HG03280 (cell line): ENCODE data around the gene RNF5.
"Not testable (repeated sequence)": the region's sequence is repeated elsewhere in the genome, so short reads cannot be mapped to it uniquely, and the experiment has no call there.

Experiments
- ATAC-seq: cut with Tn5 transposase; IDR thresholded peaks from one replicate; pipeline ENCODE4 v1.9.1; 2021; ENCODE audit warnings: mild to moderate bottlenecking, moderate library complexity; ENCODE audit not compliant: unreplicated experiment

RNF5 gene, protein sequence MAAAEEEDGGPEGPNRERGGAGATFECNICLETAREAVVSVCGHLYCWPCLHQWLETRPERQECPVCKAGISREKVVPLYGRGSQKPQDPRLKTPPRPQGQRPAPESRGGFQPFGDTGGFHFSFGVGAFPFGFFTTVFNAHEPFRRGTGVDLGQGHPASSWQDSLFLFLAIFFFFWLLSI

GRCh38 chr6:32177788-32178546 lies at the start of gene RNF5:
TSS of gene RNF5 (plus strand) at chr6:32178405. CDS start at chr6:32178512, 107 bp downstream.
- ATAC-seq = peak; percentile 83

- ATAC-seq = no peak
Observed at GRCh38 chr6:32128751-32129296, 49.4 kb upstream of the RNF5 start.

DNA sequence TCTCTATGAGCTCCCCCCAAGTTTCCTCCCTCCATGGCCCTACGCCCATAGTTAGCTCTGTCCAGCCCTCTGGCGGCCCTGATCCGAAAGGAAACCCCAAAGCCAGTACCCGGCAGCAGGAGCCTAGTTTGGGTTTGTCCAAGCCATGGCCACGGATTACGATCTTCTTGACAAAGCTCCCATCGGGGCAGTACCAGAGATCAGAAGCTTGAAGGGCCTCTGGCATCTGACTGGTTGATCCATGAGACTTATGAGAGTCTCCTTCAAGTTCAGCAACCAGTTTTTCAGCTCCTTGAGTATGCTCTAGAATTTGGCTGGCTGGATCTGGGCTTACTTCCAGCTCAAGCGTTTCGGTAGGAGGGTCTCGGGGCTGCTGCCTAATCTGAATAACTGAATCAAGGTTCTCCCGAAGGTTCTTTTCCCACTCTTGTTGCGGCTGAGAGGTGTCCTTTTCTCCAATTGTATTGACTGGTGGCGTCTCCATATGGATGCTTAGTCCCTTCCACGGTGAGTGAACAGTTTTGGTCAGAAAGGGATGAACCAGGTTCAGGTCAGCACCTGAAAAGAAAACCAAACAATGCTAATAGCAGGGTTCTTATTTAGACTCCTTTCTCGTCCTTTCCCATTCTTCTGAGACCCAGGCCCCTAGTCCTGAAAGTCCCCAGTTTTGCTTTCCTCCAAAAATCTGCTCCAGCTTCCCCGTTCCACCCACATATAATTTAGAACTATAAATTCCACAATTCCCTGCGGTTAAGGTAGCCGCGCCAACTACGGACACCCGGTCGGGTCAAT lies 48.7 kb upstream of the RNF5 start:
- ATAC-seq = no peak

DNA sequence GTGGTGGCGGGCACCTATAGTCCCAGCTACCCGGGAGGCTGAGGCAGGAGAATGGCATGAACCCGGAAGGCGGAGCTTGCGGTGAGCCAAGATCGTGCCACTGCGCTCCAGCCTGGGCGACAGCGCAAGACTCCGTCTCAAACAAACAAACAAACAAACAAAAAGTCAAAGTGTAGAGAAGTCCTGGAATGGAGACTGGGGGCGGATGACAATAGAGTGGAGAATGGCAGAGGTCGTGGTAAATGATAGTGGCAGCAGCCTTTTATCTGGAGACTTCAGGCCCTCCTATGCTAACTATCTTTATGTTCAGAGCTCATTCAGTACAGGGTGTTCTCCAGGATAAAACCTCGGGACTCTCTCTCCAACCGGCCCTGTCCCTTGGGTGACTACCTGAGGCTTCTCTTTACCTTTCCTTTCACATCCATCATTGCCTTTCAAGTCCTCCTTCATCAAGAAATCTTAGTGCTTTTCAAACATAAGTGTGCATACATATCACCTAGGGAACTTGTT lies 46.7 kb upstream of the RNF5 start:
- no peak for ATAC-seq

DNA sequence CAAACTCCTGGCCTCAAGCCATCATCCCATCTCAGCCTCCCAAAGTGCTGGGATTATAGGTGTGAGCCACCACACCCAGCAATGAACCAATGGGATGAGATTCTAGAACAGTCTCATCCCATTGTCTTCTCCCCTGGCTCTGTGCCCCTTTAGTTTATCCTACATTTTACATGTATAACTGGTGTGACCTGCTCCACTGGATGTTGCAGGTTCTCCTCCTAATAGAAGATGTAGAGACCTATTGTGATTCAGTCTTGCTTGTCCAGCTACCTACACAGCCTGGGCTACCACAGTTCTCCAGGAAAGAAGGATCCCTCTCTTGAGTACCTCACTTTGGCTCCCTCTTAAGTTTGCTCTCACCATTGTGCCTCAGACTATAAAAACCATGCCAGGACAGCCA lies 46.1 kb upstream of the RNF5 start:
- no peak for ATAC-seq

- ATAC-seq = no peak
Observed at GRCh38 chr6:32133786-32134185, 44.4 kb upstream of the RNF5 start.

DNA sequence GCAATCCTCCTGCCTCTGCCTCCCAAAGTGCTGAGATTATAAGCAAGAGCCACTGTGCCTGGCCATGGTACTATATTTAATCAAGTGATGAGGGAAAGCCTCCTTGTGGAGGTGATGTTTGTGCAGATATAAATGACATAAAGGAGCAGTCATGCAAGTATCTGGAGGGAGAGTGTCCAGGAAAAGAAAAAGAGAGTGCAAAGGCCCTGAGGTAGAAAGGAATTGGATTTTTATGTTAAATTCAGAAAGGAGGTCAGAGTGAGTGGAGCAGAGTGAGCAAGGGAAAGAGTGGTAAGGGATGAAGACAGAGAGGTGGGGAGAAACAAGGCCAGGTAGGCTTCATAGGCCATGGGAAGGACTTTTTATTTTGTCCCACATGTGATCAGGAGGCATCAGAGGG lies 40.8 kb upstream of the RNF5 start:
- no peak for ATAC-seq

DNA sequence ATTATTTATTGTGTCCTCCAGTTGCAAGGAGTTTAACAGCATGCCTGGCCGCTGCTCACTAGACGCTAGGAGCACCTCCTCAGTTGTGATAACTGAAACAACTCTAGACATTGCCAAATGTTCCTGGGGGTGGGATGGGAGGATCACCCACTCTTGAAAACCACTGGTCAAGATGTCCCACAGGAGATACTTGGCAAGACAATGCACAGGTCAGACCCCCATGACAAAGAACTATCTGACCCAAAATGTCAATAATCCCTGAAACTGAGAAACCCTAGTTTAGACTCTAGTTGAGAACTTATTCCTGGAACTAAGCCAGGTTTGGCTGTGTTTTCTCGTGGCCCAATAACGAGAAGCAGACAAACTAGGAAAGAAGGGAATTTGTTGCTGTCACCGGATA lies 38.6 kb upstream of the RNF5 start:
- no peak for ATAC-seq

DNA sequence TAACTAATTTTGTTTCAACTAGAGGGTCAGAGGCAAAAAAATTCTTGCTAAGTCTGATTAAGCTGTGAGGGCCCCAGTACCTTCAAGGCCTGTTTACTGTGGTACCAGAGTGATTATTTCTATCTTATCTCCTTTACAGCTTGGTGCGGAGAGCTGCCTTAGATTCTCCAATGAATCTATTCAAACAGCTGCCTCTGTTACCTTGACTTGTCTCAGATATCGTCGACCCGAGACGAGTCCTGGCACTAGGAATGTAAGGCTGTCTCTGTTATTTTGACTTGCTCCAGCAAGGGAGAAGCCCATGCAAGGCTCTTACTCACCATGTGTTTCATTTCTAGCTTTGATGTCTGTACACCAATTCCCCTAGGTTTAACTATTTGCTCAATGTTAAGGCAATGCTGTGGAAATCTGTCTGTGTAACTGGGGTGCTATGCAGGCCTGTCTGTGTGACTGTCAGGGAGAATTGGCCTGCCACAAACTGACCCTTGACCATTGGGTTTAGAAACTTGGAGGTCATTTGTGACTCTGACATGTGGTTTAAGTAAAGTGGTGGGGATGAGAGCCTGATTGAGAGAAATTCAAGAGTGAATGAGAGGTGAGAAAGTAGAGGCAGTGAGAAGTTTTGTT lies 37.7 kb upstream of the RNF5 start:
- ATAC-seq = no peak

DNA sequence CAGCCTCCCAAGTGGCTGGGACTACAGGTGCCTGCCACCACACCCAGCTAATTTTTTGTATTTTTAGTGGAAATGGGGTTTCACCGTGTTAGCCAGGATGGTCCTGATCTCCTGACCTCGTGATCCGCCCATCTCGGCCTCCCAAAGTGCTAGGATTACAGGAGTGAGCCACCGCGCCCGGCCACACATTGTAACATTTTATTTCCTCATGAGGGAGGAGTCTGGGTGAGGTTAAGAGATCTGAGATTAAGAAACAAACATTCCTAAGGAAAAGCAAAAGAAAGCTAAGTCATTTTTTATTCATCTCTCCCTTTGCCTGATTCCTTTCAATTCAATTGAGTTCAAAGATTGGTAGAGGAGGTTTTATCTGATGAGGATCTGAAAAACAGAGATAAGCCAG lies 34.0 kb upstream of the RNF5 start:
- not testable (repeated sequence) for ATAC-seq

DNA sequence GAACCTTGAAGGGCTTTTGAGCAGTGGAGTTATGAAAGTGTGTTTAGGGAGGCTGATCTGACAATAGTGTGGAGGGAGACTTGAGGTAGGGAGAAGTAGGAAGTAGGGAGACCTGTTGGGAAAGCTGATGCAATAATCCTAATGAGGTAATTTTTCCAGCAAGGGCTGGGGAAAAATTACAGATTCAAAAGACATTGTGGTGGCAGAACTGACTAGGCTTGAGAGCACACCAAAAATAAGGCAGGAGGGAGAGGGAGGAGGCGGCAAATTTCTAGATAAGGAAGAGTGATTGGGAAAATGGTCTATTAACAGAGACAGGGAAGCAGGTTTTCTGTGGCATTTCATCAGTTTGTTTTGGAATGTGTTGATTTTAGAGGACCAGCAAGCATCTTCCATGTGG lies 31.9 kb upstream of the RNF5 start:
- ATAC-seq = no peak

- ATAC-seq = no peak
Observed at GRCh38 chr6:32146687-32147086, 31.5 kb upstream of the RNF5 start.

- no peak for ATAC-seq
Observed at GRCh38 chr6:32147401-32148132, 30.6 kb upstream of the RNF5 start.

DNA sequence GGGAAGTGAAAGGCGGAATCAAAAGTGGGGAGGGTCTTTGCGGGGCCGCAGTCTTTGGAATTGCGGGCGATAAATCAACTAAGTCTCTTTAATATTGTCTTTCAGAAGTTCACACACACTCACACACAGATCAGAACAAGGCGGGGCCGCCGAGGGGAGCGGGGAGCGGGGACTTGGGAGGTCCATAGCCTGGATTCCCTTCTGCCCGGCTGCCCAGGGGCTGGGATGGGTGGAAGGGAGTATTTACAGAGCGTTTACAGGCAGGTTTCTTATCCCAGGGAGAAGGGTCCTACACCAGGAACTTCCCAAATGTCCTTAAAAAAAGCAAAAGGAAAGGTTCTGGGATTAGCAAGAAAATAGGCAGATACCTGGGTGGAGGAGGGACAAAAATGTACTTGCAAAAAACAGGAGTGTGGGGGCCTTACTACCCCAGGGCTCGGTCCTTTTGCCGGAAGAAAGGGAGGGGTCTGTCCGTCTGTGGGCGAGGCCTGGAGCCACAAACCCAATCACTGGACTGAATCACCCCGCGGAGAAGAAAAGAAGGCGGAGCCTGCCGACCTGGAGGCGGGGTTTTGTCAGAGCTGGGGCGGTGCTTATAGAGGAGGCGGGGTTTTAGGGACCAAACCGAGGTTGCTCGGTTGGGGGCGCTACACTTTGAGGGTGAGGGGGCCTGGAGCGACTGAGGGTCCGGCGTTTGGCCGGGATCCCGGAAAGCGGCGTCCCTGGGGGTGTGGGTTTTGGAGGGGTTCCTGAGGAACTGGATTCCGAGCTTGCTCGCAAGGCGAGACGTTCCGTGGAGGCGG lies 29.7 kb upstream of the RNF5 start:
- no peak for ATAC-seq

DNA sequence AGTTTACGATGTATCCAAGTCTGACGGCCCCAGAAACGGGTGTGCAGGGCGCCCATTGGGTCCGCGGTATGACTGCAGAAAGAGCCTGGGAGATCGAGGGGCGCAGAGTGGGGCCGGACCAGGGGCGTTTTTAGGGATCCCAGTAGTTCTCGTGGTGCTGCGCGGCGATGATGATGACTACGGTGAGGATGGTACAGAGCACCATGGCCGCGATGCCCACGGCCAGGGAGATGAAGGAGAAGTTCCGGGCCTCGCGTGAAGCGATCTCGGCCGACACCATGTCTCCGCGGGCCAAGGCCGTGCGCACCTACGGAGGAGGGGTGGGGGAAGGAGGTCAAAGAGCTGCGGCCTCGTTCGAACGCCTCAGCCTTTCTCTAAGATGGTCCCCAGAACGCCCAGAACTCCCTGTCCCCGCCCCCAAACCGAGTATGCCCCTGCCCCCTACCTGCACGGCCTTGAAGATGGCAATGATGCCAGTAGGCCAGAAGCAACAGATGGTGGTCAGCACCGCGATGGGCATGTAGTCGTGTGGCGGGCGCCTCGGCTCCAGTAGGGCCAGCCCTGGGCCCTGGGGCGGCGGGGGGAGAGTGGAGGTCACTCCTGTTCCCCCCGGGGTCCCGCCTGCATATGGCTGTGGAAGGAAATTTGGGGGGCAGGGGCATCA lies 29.0 kb upstream of the RNF5 start:
- no peak for ATAC-seq

DNA sequence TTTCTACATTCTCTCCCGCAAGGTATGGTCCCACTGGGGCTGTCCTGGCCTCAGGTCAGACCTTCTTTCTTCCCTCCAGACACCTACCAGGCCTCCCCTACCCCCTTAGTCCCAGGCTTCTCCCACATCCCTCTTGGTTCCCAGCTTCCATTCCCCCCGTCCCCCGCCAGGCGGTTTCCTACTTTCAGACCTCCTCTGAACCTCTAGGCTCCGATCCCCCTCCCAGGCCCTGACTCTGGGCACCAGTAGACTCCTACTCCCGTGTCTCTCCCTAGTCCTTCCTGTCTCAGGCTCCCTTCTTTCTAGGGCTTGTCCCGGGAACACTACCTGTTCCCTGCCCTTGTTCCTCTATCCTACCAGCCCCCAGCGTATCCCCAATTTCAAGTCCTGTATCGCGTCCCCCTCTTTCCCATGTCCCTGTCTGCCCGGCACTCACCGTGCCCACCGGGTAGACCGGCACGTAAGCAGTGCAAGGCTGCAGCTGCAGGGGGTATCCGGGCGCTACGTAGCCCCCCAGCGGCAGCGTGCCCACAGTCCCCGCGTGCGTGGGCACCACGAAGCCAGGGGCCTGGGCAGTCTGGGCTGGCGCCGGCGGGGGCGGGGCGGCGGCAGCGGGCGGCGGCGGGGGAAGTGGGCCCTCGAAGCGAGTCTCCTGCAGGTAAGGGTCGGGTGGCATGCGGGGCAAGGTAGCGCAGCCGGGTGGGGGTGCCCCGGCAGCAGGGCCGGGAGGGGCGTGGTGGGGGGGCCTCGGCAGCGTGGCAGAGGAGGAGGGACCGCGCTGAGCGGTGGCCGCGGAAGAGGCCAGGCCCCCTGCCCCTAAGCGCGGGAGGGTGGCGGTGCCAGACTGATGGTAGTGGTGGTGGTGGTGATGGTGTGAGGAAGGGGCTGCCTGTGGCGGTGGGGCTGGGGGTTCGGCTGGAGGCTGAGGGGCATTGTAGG lies 28.0 kb upstream of the RNF5 start:
- ATAC-seq = no peak

DNA sequence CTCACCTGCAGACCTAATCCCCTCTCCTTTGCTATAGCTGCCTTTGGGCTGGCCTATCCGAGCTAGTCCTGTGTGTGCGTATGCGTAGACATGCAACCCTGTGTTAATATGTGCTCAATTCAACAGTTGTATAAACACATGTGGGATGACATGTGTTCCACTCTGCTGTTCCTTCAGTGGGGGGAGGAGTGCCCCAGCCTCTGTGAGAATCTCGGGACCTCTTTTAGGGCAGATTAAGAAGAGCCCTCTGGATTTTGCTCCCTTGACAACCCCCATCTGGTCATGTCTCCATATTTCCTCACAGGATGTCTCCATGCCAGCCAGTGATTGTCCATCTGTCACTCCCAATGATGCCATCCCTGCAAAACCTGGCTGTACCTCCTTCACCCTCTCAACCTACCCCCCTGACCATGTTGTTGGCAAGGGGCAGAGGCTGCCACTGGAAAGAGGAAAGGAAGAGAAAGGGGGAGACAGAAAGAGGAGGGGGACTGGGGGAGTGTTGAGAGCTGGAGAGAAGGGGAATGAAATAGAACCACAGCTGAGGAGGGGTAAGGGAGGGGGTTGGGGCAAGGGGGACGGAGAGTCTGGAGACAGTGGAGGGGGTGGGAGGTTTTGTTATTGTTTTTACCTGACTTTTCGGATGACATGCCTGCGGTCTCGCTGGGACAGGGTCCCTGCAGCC lies 26.9 kb upstream of the RNF5 start:
- ATAC-seq = no peak
